ENCODE data around the gene ZBTB34.

ZBTB34 gene

DNA sequence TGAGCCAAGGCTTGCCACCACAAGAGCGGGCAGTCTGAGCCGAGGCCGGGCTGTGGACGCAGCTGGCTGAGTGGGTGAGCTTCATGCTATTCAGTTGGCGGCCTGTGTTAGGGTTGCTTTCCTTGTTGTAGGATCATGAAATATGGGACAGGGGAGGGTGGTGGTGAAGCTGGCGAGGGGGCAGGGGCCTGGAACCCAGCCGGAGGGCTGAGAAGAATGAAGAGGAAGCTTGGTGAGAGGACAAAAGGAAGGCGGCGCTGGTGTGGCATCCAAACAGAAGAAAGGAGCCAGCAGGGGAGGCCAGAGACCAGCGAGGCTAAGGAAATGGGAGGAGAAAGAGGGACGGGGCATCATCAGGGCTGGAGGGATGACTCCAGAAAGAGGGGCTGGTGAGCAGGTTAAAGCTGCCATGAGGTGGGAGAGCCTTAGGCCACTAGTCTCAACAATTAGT is 72.5 kb downstream of the ZBTB34 start:
- DNase-seq = no peak

DNA sequence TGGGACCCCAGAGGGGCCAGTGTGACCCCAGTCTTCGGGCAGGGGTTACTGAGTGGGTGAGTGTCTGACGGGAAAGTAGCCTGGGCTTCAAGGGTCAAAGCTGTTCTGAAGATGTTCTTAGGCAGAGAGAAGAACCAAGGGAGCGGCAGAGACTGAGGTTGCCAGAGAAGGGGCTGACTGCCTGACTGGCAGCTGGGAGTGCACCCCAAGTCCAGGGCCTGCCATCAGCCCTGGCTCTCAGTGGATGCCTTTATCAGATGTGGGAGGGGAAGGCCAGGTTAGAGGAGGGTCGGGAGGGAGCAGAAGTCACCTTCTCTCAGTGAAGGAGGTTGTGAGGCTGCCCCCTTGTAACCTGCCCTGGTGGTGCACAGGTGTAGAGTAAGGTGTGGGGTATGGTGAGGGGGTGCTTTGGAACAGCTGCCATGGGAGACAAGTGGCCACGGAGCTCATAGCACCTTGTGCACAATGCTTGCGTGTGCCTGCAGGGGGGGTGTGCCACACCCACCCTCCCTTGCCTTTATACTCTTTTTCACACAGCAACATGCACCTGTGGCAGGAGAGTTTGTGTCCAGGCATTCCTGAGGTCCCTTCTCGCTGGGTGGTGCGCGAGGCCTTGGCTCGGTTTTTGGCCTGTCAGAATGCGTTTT is 73.0 kb downstream of the ZBTB34 start:
- no peak for DNase-seq

GRCh38 chr9:126934441-126934840 is 74.0 kb downstream of the ZBTB34 start:
- DNase-seq = no peak

Measured in CD4-positive, alpha-beta T cell treated with Interleukin-1 beta for 1 hour (primary cell).